SK-N-SH (cell line): Measurements from ENCODE around the gene MACROD2. TPM values are rescaled to one million over a fixed set of nuclear protein-coding genes. Genes with fewer than 3 reads are reported as not detected.

ENCODE experiments used
- CTCF ChIA-PET: fragments of 300-600, 350-600 bp; formaldehyde crosslinking; extraction: SDS; loops from one replicate; lab custom pipeline; 2021; lab: Yijun Ruan, JAX
- POLR2A ChIA-PET: fragments of 350-600 bp; sonication (Branson Sonifier 250); formaldehyde crosslinking; extraction: SDS; loops from one replicate; lab custom pipeline; 2020; ENCODE audit warnings: antibody characterized with exemption, inconsistent platforms; lab: Yijun Ruan, JAX
- DNase-seq: peaks from one replicate; pipeline ENCODE4 v3.0.0; 2012
- H2AFZ ChIP-seq: fragments of 200-600 bp; sonication (generic); 2 replicates; pipeline ENCODE4 v1.8.1; 2016; ENCODE audit warnings: antibody characterized with exemption, mild to moderate bottlenecking, low read depth
- H3F3A ChIP-seq: fragments of 200-600 bp; sonication (generic); replicated peaks from 2 replicates; pipeline ENCODE3; 2016; ENCODE audit warnings: antibody characterized with exemption, mild to moderate bottlenecking; ENCODE audit not compliant: insufficient read depth
- H3K27ac ChIP-seq, 2 experiments: fragments of 200-500 bp in 1 of 2; fragments of 200-600 bp in 1 of 2; sonication (Bioruptor generic) in 1 of 2; sonication (generic), shearing (Covaris generic) in 1 of 2; 2 replicates each; pipeline versions ENCODE4 v1.5.1 to v1.6.1; 2014 to 2016; ENCODE audit warnings: low read depth in 2 of 2, inconsistent platforms in 1 of 2, low read length in 1 of 2, mild to moderate bottlenecking in 1 of 2, mixed read lengths in 1 of 2
- H3K27me3 ChIP-seq: fragments of 200-600 bp; sonication (generic), shearing (Covaris generic); 2 replicates; pipeline ENCODE4 v1.6.1; 2016; ENCODE audit warnings: mixed run types; ENCODE audit not compliant: insufficient read depth
- H3K36me3 ChIP-seq, 2 experiments: fragments of 200-500 bp in 1 of 2; fragments of 200-600 bp in 1 of 2; sonication (Bioruptor generic) in 1 of 2; sonication (generic) in 1 of 2; replicated peaks in 1 of 2; 2 replicates each; pipeline versions ENCODE3 to v1.5.1; 2014 to 2016; ENCODE audit warnings: low read length in 1 of 2, mild to moderate bottlenecking in 1 of 2; ENCODE audit not compliant: insufficient read depth in 2 of 2, control insufficient read depth in 1 of 2
- H3K4me1 ChIP-seq, 2 experiments: fragments of 200-500 bp in 1 of 2; fragments of 200-600 bp in 1 of 2; sonication (Bioruptor generic) in 1 of 2; sonication (generic), shearing (Covaris generic) in 1 of 2; 2 replicates each; pipeline versions ENCODE4 v1.5.1 to v1.6.1; 2014 to 2016; ENCODE audit warnings: low read depth in 1 of 2, low read length in 1 of 2, mixed run types in 1 of 2; ENCODE audit not compliant: insufficient read depth in 2 of 2, control insufficient read depth in 1 of 2
- H3K4me2 ChIP-seq: fragments of 200-600 bp; sonication (generic), shearing (Covaris generic); 2 replicates; pipeline ENCODE4 v1.6.1; 2017; ENCODE audit warnings: mixed run types
- H3K4me3 ChIP-seq, 2 experiments: fragments of 200-500 bp in 1 of 2; fragments of 200-600 bp in 1 of 2; sonication (Bioruptor generic) in 1 of 2; sonication (generic), shearing (Covaris generic) in 1 of 2; 2 replicates each; pipeline versions ENCODE4 v1.5.1 to v1.8.1; 2014 to 2016; ENCODE audit warnings: low read depth in 2 of 2, inconsistent platforms in 1 of 2, low read length in 1 of 2, mild to moderate bottlenecking in 1 of 2, mixed read lengths in 1 of 2, moderate library complexity in 1 of 2
- H3K79me2 ChIP-seq: fragments of 200-600 bp; sonication (generic); 2 replicates; pipeline ENCODE4 v1.8.1; 2017; ENCODE audit warnings: mild to moderate bottlenecking; ENCODE audit not compliant: insufficient read depth
- H3K9ac ChIP-seq: fragments of 200-600 bp; sonication (generic); 2 replicates; pipeline ENCODE4 v1.6.1; 2017; ENCODE audit warnings: mixed run types
- H3K9me2 ChIP-seq: fragments of 200-600 bp; sonication (generic); 2 replicates; pipeline ENCODE4 v1.6.1; 2017; ENCODE audit warnings: mixed run types
- H3K9me3 ChIP-seq: fragments of 200-600 bp; sonication (generic); 2 replicates; pipeline ENCODE4 v1.6.1; 2017; ENCODE audit warnings: mixed run types, mild to moderate bottlenecking, moderate library complexity
- H4K20me1 ChIP-seq: fragments of 200-600 bp; sonication (generic); 2 replicates; pipeline ENCODE4 v1.6.1; 2017; ENCODE audit warnings: mild to moderate bottlenecking, mixed run types; ENCODE audit not compliant: insufficient read depth
- CHD2 ChIP-seq: fragments of 150-350 bp; IDR thresholded peaks from 2 replicates; pipeline ENCODE4 v1.6.1; 2018; ENCODE audit warnings: low read length; ENCODE audit not compliant: partially characterized antibody
- CTCF ChIP-seq: fragments of 200-600 bp; sonication (generic); IDR thresholded peaks from 2 replicates; pipeline ENCODE4 v1.6.1; 2017; ENCODE audit warnings: antibody characterized with exemption, mild to moderate bottlenecking, moderate library complexity
- FOSL2 ChIP-seq: IDR thresholded peaks from 2 replicates; pipeline ENCODE4 v1.4.0; 2012; ENCODE audit warnings: low read depth, mild to moderate bottlenecking, moderate library complexity, borderline replicate concordance
- FOXM1 ChIP-seq: IDR thresholded peaks from 2 replicates; pipeline ENCODE4 v1.4.0; 2012; ENCODE audit warnings: low read depth, mild to moderate bottlenecking
- GABPA ChIP-seq: IDR thresholded peaks from 2 replicates; pipeline ENCODE4 v1.4.0; 2012; ENCODE audit warnings: low read depth, mild to moderate bottlenecking
- IRF3 ChIP-seq: fragments of 150-350 bp; IDR thresholded peaks from 2 replicates; pipeline ENCODE4 v1.6.1; 2016; ENCODE audit warnings: mild to moderate bottlenecking, low read depth, low read length
- JUND ChIP-seq: IDR thresholded peaks from 2 replicates; pipeline ENCODE4 v1.4.0; 2012
- MAX ChIP-seq: IDR thresholded peaks from 2 replicates; pipeline ENCODE4 v1.4.0; 2012; ENCODE audit warnings: low read depth
- MEF2A ChIP-seq: IDR thresholded peaks from 2 replicates; pipeline ENCODE4 v1.4.0; 2012; ENCODE audit warnings: low read depth, borderline replicate concordance
- MXI1 ChIP-seq: IDR thresholded peaks from 2 replicates; pipeline ENCODE4 v1.6.1; 2012; ENCODE audit warnings: mild to moderate bottlenecking, low read depth, low read length, improper control_type of control experiment
- NFIC ChIP-seq: IDR thresholded peaks from 2 replicates; pipeline ENCODE4 v1.4.0; 2012; ENCODE audit warnings: borderline replicate concordance
- NRF1 ChIP-seq: IDR thresholded peaks from 2 replicates; pipeline ENCODE4 v1.6.1; 2012; ENCODE audit warnings: low read depth, mild to moderate bottlenecking, low read length
- POLR2AphosphoS5 ChIP-seq: IDR thresholded peaks from 2 replicates; pipeline ENCODE4 v1.6.1; 2012; ENCODE audit warnings: low read depth, low read length
- RAD21 ChIP-seq: IDR thresholded peaks from 2 replicates; pipeline ENCODE4 v1.6.1; 2012; ENCODE audit warnings: mild to moderate bottlenecking, low read length
- RCOR1 ChIP-seq: fragments of 150-350 bp; IDR thresholded peaks from 2 replicates; pipeline ENCODE4 v1.6.1; 2017; ENCODE audit warnings: antibody characterized with exemption, low read length
- RXRA ChIP-seq: IDR thresholded peaks from 2 replicates; pipeline ENCODE4 v1.4.0; 2012; ENCODE audit warnings: low read depth, mild to moderate bottlenecking, borderline replicate concordance
- SIN3A ChIP-seq: IDR thresholded peaks from 2 replicates; pipeline ENCODE4 v1.6.1; 2012; ENCODE audit warnings: low read depth, mild to moderate bottlenecking, low read length, moderate library complexity, borderline replicate concordance
- SMC3 ChIP-seq: IDR thresholded peaks from 2 replicates; pipeline ENCODE4 v1.6.1; 2012; ENCODE audit warnings: low read depth, low read length, improper control_type of control experiment
- TAF1 ChIP-seq: IDR thresholded peaks from 2 replicates; pipeline ENCODE4 v1.6.1; 2012; ENCODE audit warnings: low read depth, mild to moderate bottlenecking, low read length, moderate library complexity, borderline replicate concordance
- TCF12 ChIP-seq: IDR thresholded peaks from 2 replicates; pipeline ENCODE4 v1.4.0; 2012
- YY1 ChIP-seq: IDR thresholded peaks from 2 replicates; pipeline ENCODE4 v1.4.0; 2012; ENCODE audit warnings: low read depth, mild to moderate bottlenecking
- WGBS: methylation state at CpG from one replicate; pipeline ENCODE4 v1.1.6; 2017; ENCODE audit warnings: low lambda C conversion rate; 5-methylcytosine and 5-hydroxymethylcytosine counted together
- polyA plus RNA-seq, 3 experiments: library from polyadenylated mRNA; depleted of rRNA; stranded (reverse); fragments of >200 nt; gene quantifications; 2 replicates each; pipeline ENCODE4 v1.2.3, GENCODE V29; 2012
- TF ChIP-seq, protein P1 (sequence below): IDR thresholded peaks from 2 replicates; pipeline ENCODE4 v1.4.0; 2012; ENCODE audit warnings: low read depth, borderline replicate concordance

MACROD2 gene
- polyA plus RNA-seq, 1 of the 3 experiments (the other 2 are of a cell fraction), result 0.33 TPM

GRCh38 chr20:14741616-14742015, 746.3 kb downstream of the MACROD2 start:
- Histone ChIP-seq H3K4me2 (no peak overlapping the region), H3K79me2 (no peaks in the 10 kb centered on the region), H3K27ac (no peak overlapping the region)
- POLR2A ChIA-PET, result no interaction called here
- TF ChIP-seq CHD2 (no peak), RAD21 (peak; percentile 19; the same call in 1 of the 2 replicates), CTCF (peak; percentile 47)
- TF ChIP-seq, all 33 proteins: peak for 2
- H3K9me3 ChIP-seq, result no peaks in the 10 kb centered on the region
- no peaks in the 10 kb centered on the region for H3F3A ChIP-seq
- no peaks in the 10 kb centered on the region for H4K20me1 ChIP-seq
- H3K36me3 ChIP-seq, result no peaks in the 10 kb centered on the region
- H3K4me3 ChIP-seq, result no peak overlapping the region
- no peaks in the 10 kb centered on the region for H3K9me2 ChIP-seq
- no peaks in the 10 kb centered on the region; a peak in 1 of 4 replicates for H3K4me1 ChIP-seq
- H3K9ac ChIP-seq, result no peak overlapping the region
- CTCF ChIA-PET, result no interaction called here
- H2AFZ ChIP-seq, result no peak overlapping the region
- H3K27me3 ChIP-seq, result no peaks in the 10 kb centered on the region
- DNase-seq, result no peak

DNA sequence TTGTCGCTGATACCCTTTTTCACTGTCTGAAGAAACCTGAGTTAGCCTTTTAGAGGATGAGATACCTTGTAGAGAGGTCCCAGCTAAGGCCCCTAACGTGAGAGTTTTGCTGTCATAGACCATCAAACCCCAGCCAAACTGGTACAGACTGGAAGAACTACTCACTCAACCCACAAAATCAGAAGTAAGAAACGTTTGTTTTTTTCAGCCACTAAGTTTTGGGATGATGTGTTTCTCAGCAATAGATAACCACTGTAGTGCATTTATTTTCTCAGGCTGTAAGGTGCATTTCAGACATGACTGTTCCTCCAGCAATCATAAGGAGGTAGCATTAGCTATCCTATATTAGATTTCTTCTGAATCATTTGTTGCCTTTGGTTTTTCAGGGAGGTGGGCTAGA, 749.4 kb downstream of the MACROD2 start:
- CTCF ChIA-PET, result no interaction called here
- Histone ChIP-seq H3K4me2 (no peak overlapping the region), H3K4me3 (no peak overlapping the region), H3K79me2 (no peaks in the 10 kb centered on the region), H3K4me1 (no peaks in the 10 kb centered on the region; a peak in 1 of 4 replicates), H3K36me3 (no peaks in the 10 kb centered on the region), H3K9ac (no peak overlapping the region), H3K9me3 (no peaks in the 10 kb centered on the region), H4K20me1 (no peaks in the 10 kb centered on the region), H2AFZ (no peak overlapping the region), H3K27me3 (no peaks in the 10 kb centered on the region), H3K27ac (no peak overlapping the region), H3K9me2 (no peaks in the 10 kb centered on the region), H3F3A (no peaks in the 10 kb centered on the region)
- DNase-seq, result no peak
- POLR2A ChIA-PET, result no interaction called here
- TF ChIP-seq GABPA (no peak), RCOR1 (no peak), RXRA (no peak), MAX (no peak), MXI1 (no peak), JUND (no peak), SMC3 (no peak), YY1 (no peak), TAF1 (no peak)
- 49% methylated on average over 3 of the region's 3 CpGs for whole genome bisulfite sequencing

GRCh38 chr20:14745830-14746229, 750.5 kb downstream of the MACROD2 start:
- no peaks in the 10 kb centered on the region for H3K9me3 ChIP-seq
- no peak overlapping the region for H3K27ac ChIP-seq
- WGBS, result 87% methylated on average over 2 of the region's 2 CpGs
- H3K36me3 ChIP-seq, result no peaks in the 10 kb centered on the region
- no peaks in the 10 kb centered on the region for H3K9me2 ChIP-seq
- H3K4me3 ChIP-seq, result no peak overlapping the region
- H2AFZ ChIP-seq, result no peak overlapping the region
- no peak overlapping the region for H3K9ac ChIP-seq
- CTCF ChIA-PET, result no interaction called here
- no peaks in the 10 kb centered on the region for H3F3A ChIP-seq
- H3K79me2 ChIP-seq, result no peaks in the 10 kb centered on the region
- no peak for DNase-seq
- no peaks in the 10 kb centered on the region for H4K20me1 ChIP-seq
- H3K27me3 ChIP-seq, result no peaks in the 10 kb centered on the region
- POLR2A ChIA-PET, result no interaction called here
- H3K4me2 ChIP-seq, result no peak overlapping the region
- no peaks in the 10 kb centered on the region for H3K4me1 ChIP-seq
- no peak for TF ChIP-seq FOXM1
- no peak for TF ChIP-seq TCF12
- TF ChIP-seq IRF3, result no peak
- no peak for TF ChIP-seq TAF1
- no peak for TF ChIP-seq RXRA
- no peak for TF ChIP-seq RAD21
- no peak for TF ChIP-seq POLR2AphosphoS5
- TF ChIP-seq NRF1, result no peak
- TF ChIP-seq NFIC, result no peak
- no peak for TF ChIP-seq MXI1
- no peak for TF ChIP-seq YY1
- TF ChIP-seq JUND, result no peak
- TF ChIP-seq MEF2A, result no peak
- no peak for TF ChIP-seq FOSL2
- TF ChIP-seq, protein P1, sequence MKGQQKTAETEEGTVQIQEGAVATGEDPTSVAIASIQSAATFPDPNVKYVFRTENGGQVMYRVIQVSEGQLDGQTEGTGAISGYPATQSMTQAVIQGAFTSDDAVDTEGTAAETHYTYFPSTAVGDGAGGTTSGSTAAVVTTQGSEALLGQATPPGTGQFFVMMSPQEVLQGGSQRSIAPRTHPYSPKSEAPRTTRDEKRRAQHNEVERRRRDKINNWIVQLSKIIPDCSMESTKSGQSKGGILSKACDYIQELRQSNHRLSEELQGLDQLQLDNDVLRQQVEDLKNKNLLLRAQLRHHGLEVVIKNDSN, result no peak
- TF ChIP-seq SIN3A, result no peak
